K562 (cell line): ENCODE data around the gene OTOA. TPM values are rescaled to one million over a fixed set of nuclear protein-coding genes. Genes with fewer than 3 reads are reported as not detected.
A peak's percentile ranks its signal among the peaks of the same experiment; 100 is the strongest.
"Not testable (repeated sequence)": the region's sequence is repeated elsewhere in the genome, so short reads cannot be mapped to it uniquely, and the experiment has no call there.

Experiments
- ATAC-seq: fragments of 200-7000 bp; cut with Tn5 transposase; 3 replicates; pipeline ENCODE4 v1.9.1; 2020; ENCODE audit warnings: moderate library complexity
- BruUV-seq: library from RNA; stranded (reverse); fragments of 400-500 nt; replicated peaks from 2 replicates; lab custom pipeline; 2021; lab: Mats Ljungman, UMichigan
- CTCF ChIA-PET: fragments of 300-600 bp; formaldehyde crosslinking; extraction: SDS; loops from one replicate; lab custom pipeline; 2021; ENCODE audit warnings: low intra/inter-chr PET ratio; lab: Yijun Ruan, JAX
- POLR2A ChIA-PET: fragments of 300-600, 350-650 bp; sonication (Branson Sonifier 250); formaldehyde crosslinking; extraction: SDS; loops from one replicate; lab custom pipeline; 2021; ENCODE audit warnings: antibody characterized with exemption, inconsistent platforms; lab: Yijun Ruan, JAX
- DNase-seq, 4 experiments: peaks; one replicate each; pipeline versions ENCODE4 v3.0.0 to v3.0.0-alpha.2; 2011 to 2018; ENCODE audit warnings: low spot score in 3 of 4, mixed read lengths in 3 of 4; ENCODE audit errors: extremely low read depth in 1 of 4
- FAIRE-seq: peaks from 2 replicates; lab custom pipeline; 2011; peaks lifted over from hg19 to GRCh38; lab: Jason Lieb, UNC
- H2AFZ ChIP-seq: 2 replicates; pipeline ENCODE4 v1.6.0; 2011; ENCODE audit warnings: low read depth, low read length, control low read depth, inconsistent platforms
- H3K27ac ChIP-seq: fragments of 200-600 bp; 3 replicates; pipeline ENCODE4 v1.8.0; 2011; ENCODE audit warnings: low read depth, mild to moderate bottlenecking, control low read depth, inconsistent platforms, low read length, moderate library complexity, mixed read lengths; ENCODE audit errors: extremely low read depth
- H3K27me3 ChIP-seq, 2 experiments: fragments of 300-600 bp in 1 of 2; 2 replicates in 1 of 2; 3 replicates in 1 of 2; pipeline versions ENCODE4 v1.6.0 to v1.8.0; 2011; ENCODE audit warnings: inconsistent platforms in 2 of 2, low read length in 2 of 2, mild to moderate bottlenecking in 1 of 2, mixed read lengths in 1 of 2, moderate library complexity in 1 of 2; ENCODE audit not compliant: control insufficient read depth in 2 of 2, insufficient read depth in 2 of 2
- H3K36me3 ChIP-seq: fragments of 300-600 bp; 3 replicates; pipeline ENCODE4 v1.8.0; 2011; ENCODE audit warnings: mild to moderate bottlenecking, low read length, inconsistent platforms; ENCODE audit not compliant: control insufficient read depth, insufficient read depth
- H3K4me1 ChIP-seq, 2 experiments: fragments of 200-600 bp in 1 of 2; replicated peaks in 1 of 2; 2 replicates in 1 of 2; 3 replicates in 1 of 2; pipeline versions ENCODE4 v1.5.1 to v1.8.0; 2011; ENCODE audit warnings: inconsistent platforms in 2 of 2, low read length in 2 of 2, mild to moderate bottlenecking in 1 of 2, mixed read lengths in 1 of 2, moderate library complexity in 1 of 2; ENCODE audit not compliant: control insufficient read depth in 2 of 2, insufficient read depth in 2 of 2
- H3K4me2 ChIP-seq: 2 replicates; pipeline ENCODE4 v1.6.1; 2011; ENCODE audit warnings: low read length, control low read depth, inconsistent platforms, mixed read lengths; ENCODE audit not compliant: insufficient read depth
- H3K4me3 ChIP-seq: fragments of 200-600 bp; sonication (generic), shearing (Covaris generic); 2 replicates; pipeline ENCODE4 v1.5.1; 2016; ENCODE audit warnings: control low read depth, inconsistent platforms
- H3K79me2 ChIP-seq: fragments of 200-600 bp; 3 replicates; pipeline ENCODE4 v1.8.0; 2011; ENCODE audit warnings: low read length, inconsistent platforms; ENCODE audit not compliant: control insufficient read depth, insufficient read depth
- H3K9ac ChIP-seq, 2 experiments: 2 replicates each; pipeline versions ENCODE4 v1.6.0 to v1.6.1; 2011; ENCODE audit warnings: low read depth in 2 of 2, low read length in 2 of 2, control low read depth in 1 of 2, inconsistent platforms in 1 of 2, mild to moderate bottlenecking in 1 of 2, mixed read lengths in 1 of 2; ENCODE audit not compliant: insufficient read depth in 1 of 2
- H3K9me1 ChIP-seq: one replicate; pipeline ENCODE4 v1.6.0; 2011; ENCODE audit warnings: inconsistent platforms, mild to moderate bottlenecking, low read length, moderate library complexity; ENCODE audit not compliant: control insufficient read depth, insufficient read depth
- H3K9me3 ChIP-seq: replicated peaks from 2 replicates; pipeline ENCODE4 v1.5.1; 2011; ENCODE audit warnings: low read depth, low read length, inconsistent platforms; ENCODE audit not compliant: control insufficient read depth, insufficient read depth
- H4K20me1 ChIP-seq: replicated peaks from 2 replicates; pipeline ENCODE4 v1.6.1; 2011; ENCODE audit warnings: low read length, inconsistent platforms, mixed read lengths; ENCODE audit not compliant: control insufficient read depth, insufficient read depth
- ZNF134 ChIP-seq: fragments of 250-450 bp; sonication (Bioruptor Pico); conservative IDR thresholded peaks from 2 replicates; pipeline ENCODE4 v1.4.0; 2020
- WGBS: fragments of 100-300 bp; shearing (Covaris generic); methylation state at CpG from one replicate; pipeline ENCODE4 v1.1.6; 2016; ENCODE audit warnings: low coverage, mixed read lengths; ENCODE audit not compliant: insufficient coverage; ENCODE audit errors: missing lambda C conversion rate; 5-methylcytosine and 5-hydroxymethylcytosine counted together
- in situ Hi-C: fragments of 300-500 bp; cut with MboI; formaldehyde crosslinking; loops from 4 replicates; pipeline ENCODE4 v1.15.0; 2018; ENCODE audit warnings: inconsistent platforms, mixed read lengths
- intact Hi-C: fragments of 100-400 bp; cut with micrococcal nuclease; formaldehyde crosslinking; loops from 2 replicates; pipeline ENCODE4 v1.14.2; 2022
- polyA plus RNA-seq, 8 experiments: library from polyadenylated mRNA; depleted of rRNA in 4 of 8; stranded (reverse) in 5 of 8; unstranded in 3 of 8; fragments of >200 nt; fragmentation: Nextera tagmentation in 2 of 8; fragmentation: Illumina TruSeq in 1 of 8; extraction: Ambion mirVana in 2 of 8; extraction: Trizol in 1 of 8; gene quantifications; 2 replicates each; pipeline versions ENCODE4 v1.2.1 to v1.2.3, GENCODE V29; 2011 to 2014; ENCODE audit warnings: inconsistent platforms in 1 of 8, missing spikeins in 1 of 8
- total RNA-seq, 7 experiments: library from RNA; depleted of rRNA in 6 of 7; stranded (reverse); fragments of >200 nt in 6 of 7; fragmentation: Illumina TruSeq in 2 of 7; extraction: Trizol in 2 of 7; gene quantifications; 2 replicates each; pipeline versions ENCODE4 v1.2.1 to v1.2.3, GENCODE V29; 2011 to 2021; ENCODE audit warnings: low replicate concordance in 1 of 7

Gene OTOA
- total and polyA plus RNA-seq, 9 of the 15 experiments (the other 6 are each of a cell fraction or from before 2014, with no cell fraction given): 0.04 TPM; not detected in 8

DNA sequence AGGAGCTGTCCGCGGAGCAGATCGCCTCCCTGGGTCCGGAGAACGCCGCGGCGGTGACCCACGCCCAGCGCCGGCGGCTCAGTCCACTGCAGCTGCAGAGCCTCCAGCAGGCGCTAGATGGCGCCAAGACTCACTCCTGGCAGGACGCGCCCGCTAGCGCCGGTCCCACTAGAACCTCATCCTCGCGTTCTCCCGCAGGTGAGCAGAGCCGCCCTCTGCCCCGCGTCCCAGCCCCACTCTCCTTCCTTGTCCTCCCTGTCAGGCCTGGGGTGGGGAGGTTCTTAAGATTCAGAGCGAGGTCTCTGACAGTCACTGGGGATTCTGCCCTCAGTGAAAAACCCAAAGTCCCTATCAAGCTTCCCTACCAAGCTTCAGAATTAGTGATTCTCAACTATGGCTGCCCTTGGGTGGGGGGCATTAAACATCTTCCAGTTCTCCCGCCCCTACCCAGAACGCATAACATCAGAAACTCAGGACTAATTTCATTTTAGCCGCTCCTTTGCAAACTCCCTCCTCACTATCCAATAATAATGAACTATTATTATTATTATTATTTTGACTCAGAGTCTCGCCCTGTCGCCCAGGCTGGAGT, 93.4 kb downstream of the OTOA start:
- not testable (repeated sequence) for H3K4me2 ChIP-seq

DNA sequence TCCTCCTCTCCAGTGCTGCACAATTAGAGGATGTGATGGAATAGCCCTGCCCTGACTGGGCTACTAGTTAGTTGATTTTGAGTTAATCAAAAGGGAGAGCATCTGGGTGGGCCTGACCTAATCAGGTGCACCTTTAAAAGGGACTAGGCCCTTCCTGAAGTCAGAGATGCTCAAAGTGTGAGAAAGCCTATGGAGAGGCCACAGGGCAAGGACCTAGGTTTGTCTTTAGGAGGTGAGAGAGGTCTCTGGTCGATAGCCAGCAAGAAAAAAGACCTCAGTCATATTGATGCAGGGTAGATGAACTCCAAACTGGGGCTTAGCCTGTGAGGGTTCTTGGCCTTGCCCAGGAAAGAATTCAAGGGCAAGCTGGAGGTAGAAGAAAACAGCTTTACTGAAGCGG, 104.5 kb downstream of the OTOA start:
- POLR2A ChIA-PET, FAIRE-seq, BruUV-seq, H3K27me3 ChIP-seq, intact Hi-C loops, ATAC-seq, H3K9ac ChIP-seq, in situ Hi-C loops, H3K9me1 ChIP-seq, CTCF ChIA-PET, H3K79me2 ChIP-seq, H3K27ac ChIP-seq, H3K9me3 ChIP-seq, H3K4me2 ChIP-seq, DNase-seq, H3K36me3 ChIP-seq, H2AFZ ChIP-seq, H3K4me1 ChIP-seq, H3K4me3 ChIP-seq, H4K20me1 ChIP-seq: not testable (repeated sequence)
- 0% methylated on average over 1 of the region's 2 CpGs for WGBS
- peak; percentile 95 for TF ChIP-seq ZNF134 (CRISPR knock-in tag)

More for the DNA sequence above, 93.4 kb downstream of the OTOA start:
- peak; percentile 77 for FAIRE-seq
- H3K79me2 ChIP-seq, H3K27me3 ChIP-seq, H3K4me1 ChIP-seq, H3K4me3 ChIP-seq, H3K9me1 ChIP-seq, H3K9me3 ChIP-seq, intact Hi-C loops, POLR2A ChIA-PET, BruUV-seq, CTCF ChIA-PET, H3K27ac ChIP-seq, H2AFZ ChIP-seq, H4K20me1 ChIP-seq, DNase-seq, in situ Hi-C loops, H3K36me3 ChIP-seq, H3K9ac ChIP-seq: not testable (repeated sequence)
- 0% methylated on average over 2 of the region's 31 CpGs for WGBS
- ATAC-seq: peak; percentile 100

DNA sequence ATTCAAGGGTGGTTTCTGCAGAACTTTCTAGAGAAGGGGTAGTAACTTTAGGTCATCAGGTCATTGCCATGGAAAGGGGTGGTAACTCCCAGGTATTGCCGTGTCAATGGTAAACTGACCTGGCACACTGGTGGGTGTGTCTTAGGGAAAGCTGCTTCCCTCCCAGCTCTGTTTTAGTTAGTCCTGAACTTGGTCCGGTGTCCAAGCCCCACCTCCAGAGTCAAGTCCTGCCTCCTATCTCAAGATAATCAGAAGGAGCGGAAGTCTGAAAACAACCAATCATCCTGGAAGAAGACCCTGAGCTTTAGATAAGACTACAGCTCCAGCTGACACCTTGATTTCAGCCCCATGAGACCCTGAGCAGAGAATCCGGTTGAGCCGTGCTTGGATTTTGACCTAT, 105.0 kb downstream of the OTOA start:
- BruUV-seq, H3K4me2 ChIP-seq, DNase-seq, FAIRE-seq, H3K4me1 ChIP-seq, H3K9ac ChIP-seq, in situ Hi-C loops, H3K9me1 ChIP-seq, H3K9me3 ChIP-seq, POLR2A ChIA-PET, H4K20me1 ChIP-seq, H2AFZ ChIP-seq, H3K36me3 ChIP-seq, H3K27ac ChIP-seq, ATAC-seq, H3K79me2 ChIP-seq, CTCF ChIA-PET, intact Hi-C loops, H3K27me3 ChIP-seq, H3K4me3 ChIP-seq: not testable (repeated sequence)
- WGBS: no CpG with 5 or more reads among the region's 5 CpGs

DNA sequence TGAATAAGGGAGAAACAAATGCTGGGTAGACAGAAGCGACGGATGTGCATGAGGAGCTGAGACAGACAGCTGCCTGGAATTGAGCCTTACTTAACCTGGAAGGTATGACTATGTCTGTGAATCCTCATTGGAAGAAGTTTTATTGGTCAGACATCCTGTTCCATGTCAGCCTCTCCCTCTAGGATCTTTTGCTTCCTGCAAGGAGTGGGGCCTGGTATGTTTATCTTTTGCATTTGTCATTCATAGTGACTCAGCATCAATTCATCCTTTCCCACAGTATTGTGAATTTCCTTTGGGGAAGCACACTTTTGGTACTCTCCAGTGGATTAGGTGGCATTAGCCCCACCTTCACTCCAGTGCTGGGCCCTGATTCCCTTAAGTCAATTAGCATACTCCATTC, 105.5 kb downstream of the OTOA start:
- H3K27ac ChIP-seq, H4K20me1 ChIP-seq, DNase-seq, H3K4me3 ChIP-seq, FAIRE-seq, POLR2A ChIA-PET, ATAC-seq, H3K27me3 ChIP-seq, H2AFZ ChIP-seq, H3K9me3 ChIP-seq, H3K9ac ChIP-seq, H3K36me3 ChIP-seq, H3K9me1 ChIP-seq, CTCF ChIA-PET, H3K79me2 ChIP-seq, BruUV-seq, in situ Hi-C loops, H3K4me1 ChIP-seq, H3K4me2 ChIP-seq, intact Hi-C loops: not testable (repeated sequence)
- 0% methylated on average over 2 of the region's 2 CpGs for whole genome bisulfite sequencing
